Activated T-helper 1 cell treated with anti-CD3 and anti-CD28 coated beads, Interleukin-12 subunit alpha, Interleukin-12 subunit beta, Interleukin-2, Interleukin-4 antibody, amounts not matched to agents 30 ng/mL and 10 ng/mL and 1 ng/mL, durations not matched to agents 14 hours and 24 hours and 36 hours (primary cell): ENCODE results near the gene LIN9. TPM values are rescaled to one million over a fixed set of nuclear protein-coding genes. Genes with fewer than 3 reads are reported as not detected.
"Not testable (repeated sequence)": the region's sequence is repeated elsewhere in the genome, so short reads cannot be mapped to it uniquely, and the experiment has no call there.

Source experiments
- DNase-seq: peaks from one replicate; pipeline ENCODE4 v3.0.0; 2021; ENCODE audit warnings: low spot score
- H3K27ac Mint-ChIP-seq: one replicate; pipeline ENCODE4 v1.8.0; 2021; ENCODE audit warnings: mild to moderate bottlenecking, mixed read lengths
- H3K27me3 Mint-ChIP-seq: one replicate; pipeline ENCODE4 v1.8.0; 2022; ENCODE audit warnings: mild to moderate bottlenecking, moderate library complexity, mixed read lengths; ENCODE audit not compliant: insufficient read depth
- H3K36me3 Mint-ChIP-seq: one replicate; pipeline ENCODE4 v1.8.0; 2021; ENCODE audit warnings: low read depth, mixed read lengths
- H3K4me1 Mint-ChIP-seq: one replicate; pipeline ENCODE4 v1.8.0; 2021; ENCODE audit warnings: low read depth, mixed read lengths
- H3K4me3 Mint-ChIP-seq: one replicate; pipeline ENCODE4 v1.8.0; 2021; ENCODE audit warnings: mild to moderate bottlenecking, moderate library complexity, mixed read lengths
- H3K9me3 Mint-ChIP-seq: one replicate; pipeline ENCODE4 v1.8.0; 2021; ENCODE audit warnings: mixed read lengths
- intact Hi-C: fragments of 100-400 bp; cut with micrococcal nuclease; formaldehyde crosslinking; loops from one replicate; pipeline ENCODE4 v1.15.1; 2024
- total RNA-seq: library from RNA; stranded (reverse); gene quantifications from 2 replicates; pipeline ENCODE4 v1.2.3, GENCODE V29; 2022

Gene LIN9
- total RNA-seq, 1 donor from 2014 or later: 12.1 TPM

- peaks cover 9% of the 10 kb centered on the region for H3K27me3 Mint-ChIP-seq
- H3K36me3 Mint-ChIP-seq: no peaks in the 10 kb centered on the region
- no peaks in the 10 kb centered on the region for H3K4me1 Mint-ChIP-seq
- no peak overlapping the region for H3K27ac Mint-ChIP-seq
- H3K4me3 Mint-ChIP-seq: no peak overlapping the region
- no peak for DNase-seq
- intact Hi-C loops: no loop called here
- no peaks in the 10 kb centered on the region for H3K9me3 Mint-ChIP-seq
Measured at GRCh38 chr1:226215239-226215638, 93.7 kb downstream of the LIN9 start.

DNA sequence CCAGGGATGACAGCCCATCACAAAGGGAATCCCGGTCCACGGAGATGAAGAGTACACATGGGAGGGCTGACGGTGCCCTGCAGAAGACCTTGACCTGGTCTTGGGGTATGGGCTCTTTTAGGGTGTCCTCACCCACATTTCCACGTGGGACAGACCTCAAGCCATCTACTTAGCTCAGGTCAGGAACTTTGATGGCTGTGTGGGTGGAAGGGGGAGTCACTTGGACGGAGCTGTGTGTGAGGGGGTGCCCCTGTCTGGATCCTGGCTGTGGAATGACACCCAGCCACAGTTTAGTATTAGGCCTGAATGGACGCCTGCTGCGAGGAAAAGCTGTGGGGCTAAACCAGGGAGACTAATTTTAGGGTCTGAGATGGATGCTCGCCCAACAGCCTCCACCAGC, 96.4 kb downstream of the LIN9 start:
- H3K36me3 Mint-ChIP-seq: no peaks in the 10 kb centered on the region
- H3K9me3 Mint-ChIP-seq: no peaks in the 10 kb centered on the region
- DNase-seq: no peak
- intact Hi-C loops: no loop called here
- H3K4me1 Mint-ChIP-seq: no peaks in the 10 kb centered on the region
- H3K27ac Mint-ChIP-seq: no peak overlapping the region
- peaks cover 2% of the 10 kb centered on the region for H3K27me3 Mint-ChIP-seq
- no peak overlapping the region for H3K4me3 Mint-ChIP-seq

DNA sequence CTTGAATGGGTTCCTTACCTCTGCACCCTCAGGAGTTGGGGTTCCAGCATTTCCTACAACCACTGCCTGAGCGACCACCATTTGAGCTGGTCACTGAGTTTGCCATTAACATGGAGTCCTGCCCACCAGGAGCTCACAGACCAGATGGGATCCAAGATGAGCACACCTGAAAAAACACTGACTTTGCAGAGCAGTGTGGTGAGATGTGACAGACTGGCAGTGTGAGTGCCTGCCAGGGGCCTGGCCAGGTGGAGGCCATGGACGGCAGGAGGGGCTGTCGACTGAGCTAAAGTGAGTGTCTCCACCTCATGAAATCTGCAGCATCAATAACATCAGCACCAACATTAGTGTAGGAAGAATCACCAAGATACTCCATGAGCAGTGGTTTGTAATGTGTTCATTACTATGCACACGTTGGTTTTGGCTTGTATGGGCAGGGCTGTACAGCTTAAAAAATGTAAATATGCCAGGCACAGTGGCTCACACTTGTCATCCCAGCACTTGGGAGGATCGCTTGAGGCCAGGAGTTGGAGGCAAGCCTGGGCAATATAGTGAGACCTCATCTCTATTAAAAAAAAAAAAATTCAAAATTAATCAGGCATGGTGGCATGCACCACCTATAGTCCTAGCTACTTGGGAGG, 97.7 kb downstream of the LIN9 start:
- intact Hi-C loops: no loop called here
- no peak overlapping the region for H3K4me3 Mint-ChIP-seq
- no peak for DNase-seq
- H3K27ac Mint-ChIP-seq: no peak overlapping the region
- H3K4me1 Mint-ChIP-seq: no peaks in the 10 kb centered on the region
- no peaks in the 10 kb centered on the region for H3K36me3 Mint-ChIP-seq
- peaks cover 2% of the 10 kb centered on the region for H3K27me3 Mint-ChIP-seq
- no peaks in the 10 kb centered on the region for H3K9me3 Mint-ChIP-seq

DNA sequence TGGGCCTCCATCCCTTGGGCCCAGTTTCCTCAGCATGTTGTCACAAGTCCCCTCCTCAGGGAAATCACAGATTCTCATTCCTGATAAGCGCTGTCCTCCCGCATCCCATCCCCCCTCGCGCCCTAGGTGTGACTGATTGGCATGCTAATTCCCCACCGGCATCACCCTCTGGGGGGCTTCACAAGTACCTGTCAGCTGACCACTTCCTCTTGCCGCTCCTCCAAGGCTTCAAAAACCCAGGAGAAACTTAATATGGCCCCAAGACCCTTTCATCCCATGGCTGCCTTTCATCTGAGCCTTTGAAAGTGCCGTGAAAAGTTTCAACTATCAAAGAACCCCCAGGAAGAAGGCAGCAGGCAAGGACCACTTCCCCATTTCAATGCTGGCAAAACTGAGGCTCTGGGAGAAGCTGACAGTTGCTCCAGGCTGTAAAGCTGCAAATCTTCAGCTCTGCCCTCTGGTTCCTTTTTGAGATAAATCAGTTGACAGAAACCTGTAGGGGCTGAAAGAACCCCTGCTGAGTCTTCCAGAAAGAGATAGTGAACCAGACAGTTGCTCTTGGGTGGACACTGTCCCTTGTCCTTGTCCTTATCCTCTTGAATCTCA, 98.3 kb downstream of the LIN9 start:
- intact Hi-C loops: no loop called here
- Mint-ChIP-seq H3K36me3 (no peaks in the 10 kb centered on the region), H3K4me1 (no peaks in the 10 kb centered on the region), H3K4me3 (no peak overlapping the region), H3K9me3 (no peaks in the 10 kb centered on the region), H3K27me3 (peaks cover 2% of the 10 kb centered on the region), H3K27ac (no peak overlapping the region)
- no peak for DNase-seq

DNA sequence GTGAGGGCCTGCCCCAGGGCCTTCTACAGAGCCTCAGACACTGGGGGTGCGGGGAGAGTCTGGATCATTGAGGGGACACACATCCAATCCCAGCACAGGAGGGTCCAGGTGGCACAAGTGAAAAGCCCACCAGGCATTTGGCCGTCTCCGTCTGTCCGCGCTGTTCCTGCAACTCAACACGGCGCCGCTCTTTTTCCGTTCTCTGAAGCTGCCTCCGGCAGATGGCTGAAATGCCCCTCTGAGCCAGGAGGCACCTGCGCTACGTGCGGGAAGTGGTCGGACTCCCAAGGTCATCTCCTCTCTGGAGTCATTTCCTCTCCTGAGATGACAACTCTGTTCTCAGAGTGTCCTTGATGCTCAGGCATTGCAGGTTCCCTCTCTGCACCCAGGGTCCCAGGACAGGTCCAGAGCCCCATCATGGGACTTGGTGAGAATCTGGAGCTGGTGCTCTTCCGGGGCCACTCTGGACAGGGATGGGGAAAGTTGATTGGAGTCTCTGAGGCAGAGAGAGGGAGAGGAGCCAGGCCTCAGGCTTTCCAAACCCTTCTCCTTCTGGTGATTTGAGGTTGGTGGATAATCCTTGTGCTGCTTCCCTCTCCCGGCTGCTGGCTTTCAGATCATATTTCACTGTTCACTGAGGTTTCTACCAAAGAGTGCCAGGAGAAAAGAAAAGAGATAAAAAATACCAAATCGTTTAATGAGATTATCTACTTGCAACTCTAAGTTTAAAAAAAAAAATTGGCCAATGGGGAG, 99.5 kb downstream of the LIN9 start:
- intact Hi-C loops: no loop called here
- no peak overlapping the region for H3K27ac Mint-ChIP-seq
- no peaks in the 10 kb centered on the region for H3K9me3 Mint-ChIP-seq
- peaks cover 2% of the 10 kb centered on the region for H3K27me3 Mint-ChIP-seq
- no peak for DNase-seq
- no peaks in the 10 kb centered on the region for H3K4me1 Mint-ChIP-seq
- no peaks in the 10 kb centered on the region for H3K36me3 Mint-ChIP-seq
- no peak overlapping the region for H3K4me3 Mint-ChIP-seq

DNA sequence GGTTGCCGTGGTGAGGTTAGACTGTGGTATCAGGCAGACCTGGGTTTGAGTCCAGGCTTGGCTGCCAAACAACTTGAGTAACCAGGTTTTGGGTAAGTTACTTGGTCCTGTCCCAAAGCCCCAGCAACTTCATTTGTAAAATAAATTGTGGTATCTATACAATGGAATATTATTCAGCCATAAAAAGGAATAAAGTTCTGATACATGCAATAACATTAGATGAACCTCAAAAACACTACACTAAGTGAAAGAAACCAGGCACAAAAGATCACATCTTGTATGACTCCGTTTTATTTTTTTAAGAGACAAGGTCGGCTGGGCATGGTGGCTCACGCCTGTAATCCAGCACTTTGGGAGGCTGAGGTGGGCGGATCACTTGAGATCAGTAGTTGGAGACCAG, 101.9 kb downstream of the LIN9 start:
- no peak overlapping the region for H3K27ac Mint-ChIP-seq
- no peaks in the 10 kb centered on the region for H3K9me3 Mint-ChIP-seq
- DNase-seq: no peak
- no peak overlapping the region for H3K4me3 Mint-ChIP-seq
- H3K4me1 Mint-ChIP-seq: no peaks in the 10 kb centered on the region
- H3K36me3 Mint-ChIP-seq: no peaks in the 10 kb centered on the region
- peaks cover 7% of the 10 kb centered on the region for H3K27me3 Mint-ChIP-seq
- intact Hi-C loops: no loop called here

DNA sequence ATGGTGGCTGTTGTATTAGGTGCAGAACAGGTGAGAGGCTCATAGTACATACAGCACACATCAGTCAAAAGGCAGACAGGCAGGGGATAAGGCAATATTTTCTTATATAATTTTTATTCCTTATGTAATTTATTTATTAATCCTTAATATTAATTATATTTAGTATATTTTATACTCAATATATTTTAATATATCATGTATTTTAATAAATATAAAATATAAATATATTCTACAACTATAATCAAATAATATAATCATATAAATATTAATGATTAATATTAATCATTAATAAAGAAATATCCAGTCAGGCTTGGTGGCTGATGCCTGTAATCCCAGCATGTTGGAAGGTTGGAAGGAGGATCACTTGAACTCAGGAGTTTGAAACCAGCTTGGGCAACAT, 104.8 kb downstream of the LIN9 start:
- Mint-ChIP-seq H3K9me3 (no peaks in the 10 kb centered on the region), H3K4me1 (no peaks in the 10 kb centered on the region), H3K36me3 (no peaks in the 10 kb centered on the region), H3K27me3 (peaks cover 12% of the 10 kb centered on the region), H3K4me3 (no peak overlapping the region), H3K27ac (no peak overlapping the region)
- DNase-seq: no peak
- intact Hi-C loops: no loop called here

DNA sequence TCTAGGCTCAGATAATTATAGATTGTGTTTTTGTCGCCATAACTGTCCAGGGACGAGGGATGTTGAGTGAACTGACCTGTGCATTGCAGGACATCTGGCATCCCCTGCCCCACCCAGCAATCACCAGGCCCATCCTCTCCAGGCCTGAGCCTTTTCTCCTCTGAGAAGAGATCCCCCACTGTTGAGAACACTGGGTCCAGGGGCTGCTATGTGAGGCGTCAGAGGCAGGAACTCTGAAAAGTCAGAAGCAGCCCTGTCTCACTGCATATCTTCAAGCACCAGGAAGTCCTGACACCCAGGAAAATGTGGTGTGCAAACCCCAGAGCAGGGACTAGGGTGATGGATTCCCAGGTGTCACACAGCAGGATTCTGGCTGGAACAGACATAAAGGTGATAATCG, 105.3 kb downstream of the LIN9 start:
- Mint-ChIP-seq H3K4me3 (no peak overlapping the region), H3K4me1 (no peaks in the 10 kb centered on the region), H3K36me3 (no peaks in the 10 kb centered on the region), H3K27ac (no peak overlapping the region), H3K27me3 (peaks cover 12% of the 10 kb centered on the region), H3K9me3 (no peaks in the 10 kb centered on the region)
- no peak for DNase-seq
- intact Hi-C loops: no loop called here

- H3K4me1 Mint-ChIP-seq: no peaks in the 10 kb centered on the region
- no peaks in the 10 kb centered on the region for H3K36me3 Mint-ChIP-seq
- H3K9me3 Mint-ChIP-seq: no peaks in the 10 kb centered on the region
- peaks cover 12% of the 10 kb centered on the region for H3K27me3 Mint-ChIP-seq
- intact Hi-C loops: no loop called here
- H3K4me3 Mint-ChIP-seq: no peak overlapping the region
- H3K27ac Mint-ChIP-seq: no peak overlapping the region
- no peak for DNase-seq
Measured at GRCh38 chr1:226203240-226203639, 105.7 kb downstream of the LIN9 start.

DNA sequence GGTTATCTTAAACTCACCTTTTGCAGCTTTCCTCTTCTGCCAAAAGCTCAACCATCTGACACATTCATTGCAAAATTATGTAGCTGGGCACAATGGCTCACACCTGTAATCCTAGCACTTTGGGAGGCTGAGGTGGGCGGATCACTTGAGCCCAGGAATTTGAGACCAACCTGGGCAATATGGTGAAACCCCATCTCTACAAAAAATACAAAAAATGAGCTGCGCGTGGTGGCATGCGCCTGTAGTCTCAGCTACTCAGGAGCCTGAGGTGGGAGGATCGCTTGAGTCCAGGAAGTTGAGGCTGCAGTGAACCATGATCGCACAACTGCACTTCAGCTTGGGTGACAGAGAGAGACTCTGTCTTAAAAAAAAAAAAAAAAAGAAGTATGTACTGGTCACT, 106.3 kb downstream of the LIN9 start:
- H3K4me3 Mint-ChIP-seq, intact Hi-C loops, H3K4me1 Mint-ChIP-seq: not testable (repeated sequence)

DNA sequence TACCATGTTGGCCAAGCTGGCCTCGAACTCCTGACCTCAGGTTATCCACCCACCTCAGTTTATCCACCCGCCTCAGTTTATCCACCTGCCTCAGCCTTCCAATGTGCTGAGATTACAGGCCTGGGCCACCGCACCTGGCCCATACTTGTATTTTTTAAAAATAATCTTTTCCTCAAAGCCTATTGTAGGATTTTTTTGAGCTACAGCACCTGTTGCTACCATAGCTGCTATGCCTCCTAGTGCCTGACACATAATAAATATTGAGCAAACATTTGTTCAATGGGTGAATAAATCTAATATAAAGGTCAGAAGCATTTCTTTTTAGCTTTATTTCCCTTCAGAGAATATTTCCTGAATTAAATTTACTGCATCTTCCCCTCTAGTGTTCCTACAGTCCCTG, 106.7 kb downstream of the LIN9 start:
- Mint-ChIP-seq H3K9me3 (no peaks in the 10 kb centered on the region), H3K4me1 (no peaks in the 10 kb centered on the region), H3K36me3 (no peaks in the 10 kb centered on the region), H3K27ac (no peak overlapping the region), H3K4me3 (no peak overlapping the region), H3K27me3 (peaks cover 12% of the 10 kb centered on the region)
- no peak for DNase-seq
- intact Hi-C loops: no loop called here

More for the DNA sequence above, 106.3 kb downstream of the LIN9 start:
- not testable (repeated sequence) for H3K36me3 Mint-ChIP-seq, DNase-seq, H3K27ac Mint-ChIP-seq, H3K9me3 Mint-ChIP-seq
- peaks cover 12% of the 10 kb centered on the region for H3K27me3 Mint-ChIP-seq

DNA sequence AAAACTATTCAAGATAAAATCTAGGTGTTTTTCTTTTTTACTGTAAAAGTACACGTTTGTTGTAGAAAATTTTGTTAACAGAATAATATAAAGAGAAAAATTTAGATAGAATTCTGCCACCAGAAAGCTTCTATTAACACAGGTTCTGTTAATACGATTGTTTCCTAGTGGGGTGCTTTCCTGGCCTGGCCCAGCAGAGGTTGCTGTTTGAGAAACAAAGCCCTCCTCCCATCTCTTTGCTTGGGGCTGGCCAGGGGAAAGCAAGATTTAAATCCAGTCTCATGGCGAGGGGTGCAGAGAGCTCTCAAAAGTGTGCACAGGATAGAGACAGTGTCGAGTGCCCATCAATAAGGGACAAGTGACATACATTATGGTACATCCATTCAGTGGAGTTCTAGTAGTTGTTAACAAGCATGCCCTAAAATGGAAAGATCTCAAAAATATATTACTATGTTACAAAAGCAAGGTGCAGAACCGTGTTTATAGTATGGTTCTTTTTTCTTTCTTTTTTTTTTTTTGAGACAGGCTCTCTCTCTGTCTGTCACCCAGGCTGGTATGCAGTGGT, 107.9 kb downstream of the LIN9 start:
- Mint-ChIP-seq H3K4me3 (no peak overlapping the region), H3K4me1 (no peaks in the 10 kb centered on the region), H3K9me3 (no peaks in the 10 kb centered on the region), H3K27ac (no peak overlapping the region), H3K36me3 (no peaks in the 10 kb centered on the region), H3K27me3 (peaks cover 12% of the 10 kb centered on the region)
- intact Hi-C loops: loop anchor here (1.0 kb wide), 1 partner anchor 132 kb away; no protein-coding TSS in a partner anchor
- no peak for DNase-seq

DNA sequence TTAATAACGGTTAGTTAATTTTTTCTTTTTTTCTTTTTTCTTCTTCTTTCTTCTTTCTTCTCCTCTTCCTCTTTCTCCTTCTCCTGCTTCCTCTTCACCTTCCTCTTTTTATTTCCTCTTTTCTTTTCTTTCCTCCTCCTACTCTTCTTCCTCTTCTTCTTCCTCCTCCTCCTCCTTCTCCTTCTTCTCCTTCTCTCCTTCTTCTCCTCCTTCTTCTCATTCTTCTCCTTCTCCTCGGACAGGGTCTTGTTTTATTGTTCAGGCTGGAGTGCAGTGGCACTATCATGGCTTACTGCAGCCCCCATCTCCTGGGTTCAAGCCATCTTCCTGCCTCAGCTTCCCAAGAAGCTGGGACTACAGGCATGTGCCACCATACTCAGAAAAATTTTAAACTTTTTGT, 109.0 kb downstream of the LIN9 start:
- DNase-seq: no peak
- Mint-ChIP-seq H3K9me3 (no peaks in the 10 kb centered on the region), H3K4me3 (no peak overlapping the region), H3K27ac (no peak overlapping the region), H3K4me1 (no peaks in the 10 kb centered on the region), H3K36me3 (no peaks in the 10 kb centered on the region), H3K27me3 (peaks cover 12% of the 10 kb centered on the region)
- intact Hi-C loops: loop anchor here (5.0 kb wide), 1 partner anchor 723 kb away; no protein-coding TSS in a partner anchor
